Measurements from ENCODE around the gene HBE1.
"Not testable (repeated sequence)": the region's sequence is repeated elsewhere in the genome, so short reads cannot be mapped to it uniquely, and the experiment has no call there.

DNA sequence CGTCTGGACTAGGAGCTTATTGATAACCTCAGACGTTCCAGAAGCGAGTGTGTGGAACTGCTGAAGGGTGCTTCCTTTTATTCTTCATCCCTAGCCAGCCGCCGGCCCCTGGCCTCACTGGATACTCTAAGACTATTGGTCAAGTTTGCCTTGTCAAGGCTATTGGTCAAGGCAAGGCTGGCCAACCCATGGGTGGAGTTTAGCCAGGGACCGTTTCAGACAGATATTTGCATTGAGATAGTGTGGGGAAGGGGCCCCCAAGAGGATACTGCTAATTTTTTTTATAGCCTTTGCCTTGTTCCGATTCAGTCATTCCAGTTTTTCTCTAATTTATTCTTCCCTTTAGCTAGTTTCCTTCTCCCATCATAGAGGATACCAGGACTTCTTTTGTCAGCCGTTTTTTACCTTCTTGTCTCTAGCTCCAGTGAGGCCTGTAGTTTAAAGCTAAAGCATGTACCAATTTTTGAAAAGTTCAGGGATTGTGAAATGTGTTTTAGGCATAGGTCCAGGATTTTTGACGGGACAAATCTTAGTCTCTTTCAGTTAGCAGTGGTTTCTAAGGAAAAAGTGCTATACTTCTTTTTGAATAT lies 19.8 kb downstream of the HBE1 start, which contains the start of gene HBG1:
- TF ChIP-seq, protein P1, sequence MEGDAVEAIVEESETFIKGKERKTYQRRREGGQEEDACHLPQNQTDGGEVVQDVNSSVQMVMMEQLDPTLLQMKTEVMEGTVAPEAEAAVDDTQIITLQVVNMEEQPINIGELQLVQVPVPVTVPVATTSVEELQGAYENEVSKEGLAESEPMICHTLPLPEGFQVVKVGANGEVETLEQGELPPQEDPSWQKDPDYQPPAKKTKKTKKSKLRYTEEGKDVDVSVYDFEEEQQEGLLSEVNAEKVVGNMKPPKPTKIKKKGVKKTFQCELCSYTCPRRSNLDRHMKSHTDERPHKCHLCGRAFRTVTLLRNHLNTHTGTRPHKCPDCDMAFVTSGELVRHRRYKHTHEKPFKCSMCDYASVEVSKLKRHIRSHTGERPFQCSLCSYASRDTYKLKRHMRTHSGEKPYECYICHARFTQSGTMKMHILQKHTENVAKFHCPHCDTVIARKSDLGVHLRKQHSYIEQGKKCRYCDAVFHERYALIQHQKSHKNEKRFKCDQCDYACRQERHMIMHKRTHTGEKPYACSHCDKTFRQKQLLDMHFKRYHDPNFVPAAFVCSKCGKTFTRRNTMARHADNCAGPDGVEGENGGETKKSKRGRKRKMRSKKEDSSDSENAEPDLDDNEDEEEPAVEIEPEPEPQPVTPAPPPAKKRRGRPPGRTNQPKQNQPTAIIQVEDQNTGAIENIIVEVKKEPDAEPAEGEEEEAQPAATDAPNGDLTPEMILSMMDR (optimal IDR thresholded peaks at IDR 0.05 in 1 of 3, IDR thresholded peaks at IDR 0.05 in 1 of 3, conservative IDR thresholded peaks at IDR 0.05 in 1 of 3; ENCODE audit: extremely low read depth in 1 of 3, insufficient read depth in 2 of 3, low read length in 3 of 3): not testable (repeated sequence)
- not testable (repeated sequence) for TF ChIP-seq EZH2 (IDR thresholded peaks at IDR 0.05; ENCODE audit: low read length)

All from keratinocyte (primary cell).